GM12878 (cell line): ENCODE measurements around the gene CACNA2D4.

Experiments used
- EED ChIP-seq: sonication (generic); IDR thresholded peaks from 2 replicates; pipeline ENCODE4 v1.6.1; 2016; ENCODE audit warnings: antibody characterized with exemption, low read depth
- MXI1 ChIP-seq: fragments of 150-350 bp; IDR thresholded peaks from 2 replicates; pipeline ENCODE4 v1.6.1; 2011; ENCODE audit warnings: low read depth, mild to moderate bottlenecking, inconsistent platforms, low read length, improper control_type of control experiment
- POLR2A ChIP-seq: IDR thresholded peaks from 2 replicates; pipeline ENCODE4 v1.6.1; 2011; ENCODE audit warnings: low read depth, mild to moderate bottlenecking, low read length
- POLR2AphosphoS5 ChIP-seq: IDR thresholded peaks from 2 replicates; pipeline ENCODE4 v1.6.1; 2011; ENCODE audit warnings: mild to moderate bottlenecking, low read length, inconsistent platforms
- TARDBP ChIP-seq: IDR thresholded peaks from 2 replicates; pipeline ENCODE4 v1.6.1; 2016; ENCODE audit warnings: borderline replicate concordance

GRCh38 chr12:1896964-1897363 is 21.5 kb downstream of the CACNA2D4 start:
- TF ChIP-seq TARDBP (no peak), POLR2AphosphoS5 (no peak), EED (no peak), POLR2A (no peak), MXI1 (no peak)
